Heart left ventricle (tissue), 13 donors: ENCODE results near the gene GOLGA6L10.

ENCODE experiments used
- CTCF ChIP-seq, 12 donors: fragments of 200-600 bp; sonication (generic) in 4 of 12; IDR thresholded peaks; one replicate each; pipeline versions ENCODE4 v1.5.0 to v1.8.0; 2018 to 2022; ENCODE audit warnings: antibody characterized with exemption in 12 of 12, mild to moderate bottlenecking in 5 of 12
- POLR2A ChIP-seq, 2 donors: fragments of 450-650 bp; IDR thresholded peaks; one replicate each; pipeline ENCODE4 v1.6.1; 2017; ENCODE audit warnings: antibody characterized with exemption in 2 of 2, mild to moderate bottlenecking in 2 of 2, moderate library complexity in 2 of 2
- donor health status: ischemic (EF 13 %, LVEDD 7.1; RV severe dilation, severe dysfunction).
- donor health status: DM: no; HTN: yes; CAD: no.
- donor health status: DM: no; HTN: no; CAD: no.
- donor health status: ischemic (EF 25% LVEDD 6.9; RV normal size, moderate dysfunction).
- donor health status: ischemic (EF 25% LVEDD 5.7; RV mildly dilated, moderate dysfunction).
- donor health status: ischemic (EF 35%, LVEDD 5.7; RV mildly dilated, moderate dysfunction).
- donor health status: nonischemic (EF 11% LVEDD 7.7; RV severe dilation, severe dysfunction).
- donor health status: DM: yes; HTN: yes; CAD: no.
- donor health status: PGD.
- donor health status: ischemic (EF 29% LVEDD 5.4; RV normal size, mild dysfunction).
- donor health status: nonischemic (EF 23%, LVEDD 6.1; RV moderate dilation, normal function).

DNA sequence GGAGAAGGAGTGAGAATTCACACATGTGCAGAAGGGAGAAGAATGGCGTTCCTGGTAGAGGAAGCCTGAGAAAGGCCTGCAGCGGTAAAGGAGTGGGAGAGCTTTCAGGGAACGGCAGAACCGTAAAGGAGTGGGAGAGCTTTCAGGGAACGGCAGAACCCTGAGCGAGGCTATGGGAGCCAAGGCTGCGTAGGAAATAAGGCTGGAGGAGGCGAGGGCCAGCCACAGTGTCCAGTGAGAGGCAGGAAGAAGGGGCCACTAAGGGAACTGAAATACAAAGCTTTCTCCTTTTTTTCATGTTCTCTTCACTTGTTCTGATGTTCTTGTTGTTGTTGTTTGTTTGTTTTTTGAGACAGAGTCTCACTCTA, 41.6 kb downstream of the GOLGA6L10 start:
- no peak for TF ChIP-seq CTCF (IDR thresholded peaks at IDR 0.05)
- TF ChIP-seq POLR2A (IDR thresholded peaks at IDR 0.05) = no peak
